HL-60 (cell line): Measurements from ENCODE around the gene LRRC8A.

ENCODE experiments used
- GABPA ChIP-seq: IDR thresholded peaks from 2 replicates; pipeline ENCODE4 v1.6.1; 2012; ENCODE audit warnings: low read depth
- POLR2AphosphoS5 ChIP-seq: IDR thresholded peaks from 2 replicates; pipeline ENCODE4 v1.6.1; 2012; ENCODE audit warnings: low read depth
- SPI1 ChIP-seq: IDR thresholded peaks from 2 replicates; pipeline ENCODE4 v1.6.1; 2012; ENCODE audit warnings: low read depth, mild to moderate bottlenecking, borderline replicate concordance
- TF ChIP-seq, protein P1 (sequence below): IDR thresholded peaks from one replicate; pipeline ENCODE4 v1.5.1; 2011; ENCODE audit warnings: low read length, control low read depth, inconsistent platforms; ENCODE audit not compliant: insufficient read depth
- TF ChIP-seq, protein P2 (sequence below): IDR thresholded peaks from 2 replicates; pipeline ENCODE4 v1.6.1; 2012; ENCODE audit warnings: low read depth; ENCODE audit not compliant: insufficient replicate concordance

DNA sequence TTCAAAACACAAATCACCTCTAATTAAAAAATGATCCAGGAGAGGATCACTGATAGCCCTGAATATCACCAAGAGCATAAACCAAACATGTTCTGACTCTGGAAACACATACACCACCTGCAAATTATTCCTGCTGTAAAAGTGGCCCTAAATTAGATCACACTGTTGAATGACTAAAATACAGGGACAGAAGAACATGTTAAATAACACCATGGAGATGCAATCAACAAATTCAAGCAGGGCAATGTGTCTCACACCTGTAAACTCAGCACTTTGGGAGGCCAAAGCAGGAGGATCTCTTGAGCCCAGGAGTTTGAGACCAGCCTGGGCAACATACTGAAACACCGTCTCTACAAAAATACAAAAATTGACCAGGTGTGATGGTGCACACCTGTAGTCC, 34.1 kb upstream of the LRRC8A start:
- TF ChIP-seq, protein P1, sequence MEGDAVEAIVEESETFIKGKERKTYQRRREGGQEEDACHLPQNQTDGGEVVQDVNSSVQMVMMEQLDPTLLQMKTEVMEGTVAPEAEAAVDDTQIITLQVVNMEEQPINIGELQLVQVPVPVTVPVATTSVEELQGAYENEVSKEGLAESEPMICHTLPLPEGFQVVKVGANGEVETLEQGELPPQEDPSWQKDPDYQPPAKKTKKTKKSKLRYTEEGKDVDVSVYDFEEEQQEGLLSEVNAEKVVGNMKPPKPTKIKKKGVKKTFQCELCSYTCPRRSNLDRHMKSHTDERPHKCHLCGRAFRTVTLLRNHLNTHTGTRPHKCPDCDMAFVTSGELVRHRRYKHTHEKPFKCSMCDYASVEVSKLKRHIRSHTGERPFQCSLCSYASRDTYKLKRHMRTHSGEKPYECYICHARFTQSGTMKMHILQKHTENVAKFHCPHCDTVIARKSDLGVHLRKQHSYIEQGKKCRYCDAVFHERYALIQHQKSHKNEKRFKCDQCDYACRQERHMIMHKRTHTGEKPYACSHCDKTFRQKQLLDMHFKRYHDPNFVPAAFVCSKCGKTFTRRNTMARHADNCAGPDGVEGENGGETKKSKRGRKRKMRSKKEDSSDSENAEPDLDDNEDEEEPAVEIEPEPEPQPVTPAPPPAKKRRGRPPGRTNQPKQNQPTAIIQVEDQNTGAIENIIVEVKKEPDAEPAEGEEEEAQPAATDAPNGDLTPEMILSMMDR: no peak
- TF ChIP-seq, protein P2, sequence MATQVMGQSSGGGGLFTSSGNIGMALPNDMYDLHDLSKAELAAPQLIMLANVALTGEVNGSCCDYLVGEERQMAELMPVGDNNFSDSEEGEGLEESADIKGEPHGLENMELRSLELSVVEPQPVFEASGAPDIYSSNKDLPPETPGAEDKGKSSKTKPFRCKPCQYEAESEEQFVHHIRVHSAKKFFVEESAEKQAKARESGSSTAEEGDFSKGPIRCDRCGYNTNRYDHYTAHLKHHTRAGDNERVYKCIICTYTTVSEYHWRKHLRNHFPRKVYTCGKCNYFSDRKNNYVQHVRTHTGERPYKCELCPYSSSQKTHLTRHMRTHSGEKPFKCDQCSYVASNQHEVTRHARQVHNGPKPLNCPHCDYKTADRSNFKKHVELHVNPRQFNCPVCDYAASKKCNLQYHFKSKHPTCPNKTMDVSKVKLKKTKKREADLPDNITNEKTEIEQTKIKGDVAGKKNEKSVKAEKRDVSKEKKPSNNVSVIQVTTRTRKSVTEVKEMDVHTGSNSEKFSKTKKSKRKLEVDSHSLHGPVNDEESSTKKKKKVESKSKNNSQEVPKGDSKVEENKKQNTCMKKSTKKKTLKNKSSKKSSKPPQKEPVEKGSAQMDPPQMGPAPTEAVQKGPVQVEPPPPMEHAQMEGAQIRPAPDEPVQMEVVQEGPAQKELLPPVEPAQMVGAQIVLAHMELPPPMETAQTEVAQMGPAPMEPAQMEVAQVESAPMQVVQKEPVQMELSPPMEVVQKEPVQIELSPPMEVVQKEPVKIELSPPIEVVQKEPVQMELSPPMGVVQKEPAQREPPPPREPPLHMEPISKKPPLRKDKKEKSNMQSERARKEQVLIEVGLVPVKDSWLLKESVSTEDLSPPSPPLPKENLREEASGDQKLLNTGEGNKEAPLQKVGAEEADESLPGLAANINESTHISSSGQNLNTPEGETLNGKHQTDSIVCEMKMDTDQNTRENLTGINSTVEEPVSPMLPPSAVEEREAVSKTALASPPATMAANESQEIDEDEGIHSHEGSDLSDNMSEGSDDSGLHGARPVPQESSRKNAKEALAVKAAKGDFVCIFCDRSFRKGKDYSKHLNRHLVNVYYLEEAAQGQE: no peak
- TF ChIP-seq GABPA (no peak), POLR2AphosphoS5 (no peak), SPI1 (no peak)
